Skeletal muscle satellite cell (primary cell): Measurements from ENCODE around the gene PNLDC1.

Experiments used
- H3K27me3 ChIP-seq: 2 replicates; pipeline ENCODE4 v1.7.0; 2013; ENCODE audit warnings: low read length; ENCODE audit not compliant: control insufficient read depth, insufficient read depth
- H3K36me3 ChIP-seq: 2 replicates; pipeline ENCODE4 v1.7.0; 2013; ENCODE audit warnings: mild to moderate bottlenecking, control low read depth, low read length; ENCODE audit not compliant: insufficient read depth
- H3K4me1 ChIP-seq: 2 replicates; pipeline ENCODE4 v1.7.0; 2013; ENCODE audit warnings: low read length; ENCODE audit not compliant: control insufficient read depth, insufficient read depth
- H3K4me2 ChIP-seq: 2 replicates; pipeline ENCODE4 v1.7.0; 2013; ENCODE audit warnings: mild to moderate bottlenecking, low read length
- H3K4me3 ChIP-seq: 2 replicates; pipeline ENCODE4 v1.7.0; 2013; ENCODE audit warnings: low read length
- H3K9ac ChIP-seq: 2 replicates; pipeline ENCODE4 v1.7.0; 2013; ENCODE audit warnings: mild to moderate bottlenecking, low read depth, low read length, moderate library complexity
- H3K9me3 ChIP-seq: replicated peaks from 2 replicates; pipeline ENCODE4 v1.7.0; 2013; ENCODE audit warnings: mild to moderate bottlenecking, control low read depth, low read length

PNLDC1 gene

DNA sequence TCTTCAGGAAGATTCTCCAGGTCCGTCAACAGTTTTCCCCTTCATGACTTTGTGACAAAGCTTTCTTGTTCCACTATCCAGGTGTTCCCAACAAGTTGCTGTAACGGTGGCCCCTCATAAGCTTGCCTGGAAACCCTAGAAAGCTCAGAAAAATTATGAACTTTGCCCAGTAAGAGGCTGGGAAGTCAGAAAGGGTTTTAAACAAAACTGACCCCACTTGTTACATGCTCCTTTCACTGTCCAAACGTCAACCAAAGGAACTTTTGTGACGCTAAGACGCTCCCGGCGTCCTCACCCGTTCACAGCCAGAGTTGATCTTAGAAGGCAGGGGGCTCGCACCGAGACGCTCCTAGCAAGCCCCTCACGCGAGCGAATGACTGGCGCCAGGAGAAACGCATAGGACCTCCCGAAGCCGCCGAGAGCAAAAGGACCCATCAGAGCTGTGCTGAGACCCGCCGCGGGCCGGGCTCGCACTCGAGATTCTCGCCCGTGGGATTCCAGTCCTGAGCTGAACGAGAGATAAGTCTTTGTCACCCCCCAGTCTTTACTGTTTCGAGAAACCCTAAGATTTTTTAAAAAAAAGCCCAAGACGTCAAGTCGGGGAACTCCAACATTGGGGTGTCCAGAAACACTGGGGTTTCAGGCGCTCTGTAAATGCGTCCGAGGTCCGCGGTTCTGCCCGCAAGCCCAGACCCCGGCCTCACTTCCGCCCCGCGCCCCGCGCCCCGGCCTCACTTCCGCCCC is 38.8 kb upstream of the PNLDC1 start:
- Histone ChIP-seq H3K4me2 (peak overlapping the region; percentile 99), H3K4me3 (peak overlapping the region; percentile 98), H3K27me3 (no peaks in the 10 kb centered on the region), H3K4me1 (peaks cover 36% of the 10 kb centered on the region), H3K9me3 (no peaks in the 10 kb centered on the region), H3K36me3 (peaks cover 40% of the 10 kb centered on the region), H3K9ac (peak overlapping the region; percentile 93)

DNA sequence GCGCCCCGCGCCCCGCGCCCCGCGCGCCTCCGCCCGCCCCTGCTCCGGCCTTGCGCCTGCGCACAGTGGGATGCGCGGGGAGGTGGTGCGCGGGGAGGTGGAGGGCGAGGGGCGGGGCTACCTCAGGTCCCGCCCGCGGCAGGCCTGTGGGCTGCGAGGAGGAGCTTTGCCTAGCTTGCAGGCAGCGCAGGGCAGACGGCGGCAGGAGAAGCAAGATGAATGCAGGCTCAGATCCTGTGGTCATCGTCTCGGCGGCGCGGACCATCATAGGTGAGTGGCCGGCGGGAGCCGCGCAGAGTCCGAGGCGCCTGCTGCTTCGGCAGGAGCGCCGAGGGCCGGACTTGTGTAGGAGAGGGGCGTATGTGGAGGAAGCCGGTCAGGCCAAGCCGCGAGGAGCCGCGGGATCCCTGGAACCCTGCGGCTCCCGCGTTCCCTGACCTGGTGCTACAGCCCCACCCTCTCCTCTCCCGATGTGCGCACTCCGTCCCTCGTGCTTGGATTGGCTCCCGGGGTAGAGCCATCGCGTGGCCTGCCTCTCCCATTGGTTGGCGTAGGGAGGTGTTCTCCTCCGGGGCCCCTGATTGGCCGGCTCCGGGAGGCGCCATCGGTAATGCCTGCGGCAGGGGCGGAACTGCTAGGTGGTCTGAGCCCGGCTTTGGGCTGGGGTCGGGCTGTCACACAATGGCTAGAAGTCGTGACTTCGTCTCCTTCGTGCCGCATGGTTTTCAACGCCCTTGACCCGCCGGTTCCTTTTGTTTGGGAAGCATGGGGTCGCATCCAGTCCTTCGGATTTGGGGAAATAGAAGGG is 38.0 kb upstream of the PNLDC1 start, which contains the start of gene ACAT2:
Gene ACAT2 (plus strand): TSS at position 173 of the 808 bp plus-strand sequence. CDS start 43 bp downstream, at position 216.
- Histone ChIP-seq H3K9ac (peak within 1 kb of the TSS; percentile 93), H3K36me3 (peaks cover 40% of the 10 kb centered on the region), H3K4me1 (peaks cover 36% of the 10 kb centered on the region)

GRCh38 chr6:159762681-159763293 is 37.3 kb upstream of the PNLDC1 start:
- H3K36me3 ChIP-seq: peaks cover 43% of the 10 kb centered on the region
- peaks cover 36% of the 10 kb centered on the region for H3K4me1 ChIP-seq
- H3K4me3 ChIP-seq: peak overlapping the region; percentile 98

More for the DNA sequence above, 38.0 kb upstream of the PNLDC1 start, which contains the start of gene ACAT2:
- Histone ChIP-seq H3K4me2 (peak within 1 kb of the TSS; percentile 99), H3K27me3 (no peaks in the 10 kb centered on the region), H3K4me3 (peak within 1 kb of the TSS; percentile 98), H3K9me3 (no peaks in the 10 kb centered on the region)

GRCh38 chr6:159766906-159767305 is 33.2 kb upstream of the PNLDC1 start:
- no peak overlapping the region for H3K9ac ChIP-seq
- no peaks in the 10 kb centered on the region for H3K9me3 ChIP-seq
- no peak overlapping the region for H3K4me3 ChIP-seq
- H3K4me2 ChIP-seq: no peak overlapping the region
- H3K36me3 ChIP-seq: peaks cover 60% of the 10 kb centered on the region
- peaks cover 10% of the 10 kb centered on the region for H3K4me1 ChIP-seq
- H3K27me3 ChIP-seq: no peaks in the 10 kb centered on the region

More at GRCh38 chr6:159762681-159763293, 37.3 kb upstream of the PNLDC1 start:
- Histone ChIP-seq H3K4me2 (peak overlapping the region; percentile 99), H3K9me3 (no peaks in the 10 kb centered on the region), H3K9ac (peak overlapping the region; percentile 93), H3K27me3 (no peaks in the 10 kb centered on the region)

DNA sequence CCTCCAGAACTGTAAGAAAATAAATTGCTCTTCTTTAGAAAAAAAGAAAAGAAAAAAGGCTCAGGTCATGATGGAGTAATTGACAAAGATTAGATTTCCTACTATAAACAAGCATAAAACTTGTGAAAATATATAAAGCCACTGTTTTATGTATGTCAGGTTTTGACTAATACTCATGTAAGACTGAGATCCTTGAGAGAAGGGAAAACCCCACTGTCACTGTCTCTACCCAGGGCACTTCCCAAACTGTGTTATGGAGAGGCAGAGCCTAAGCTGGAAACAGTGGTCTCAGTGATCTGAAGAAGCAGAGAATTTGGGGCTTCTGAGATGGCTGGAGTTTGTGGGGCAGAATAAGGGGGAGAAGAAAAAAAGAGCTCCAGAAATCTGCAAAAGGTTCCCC is 30.6 kb upstream of the PNLDC1 start:
- no peaks in the 10 kb centered on the region for H3K9me3 ChIP-seq
- H3K27me3 ChIP-seq: no peaks in the 10 kb centered on the region
- H3K9ac ChIP-seq: no peak overlapping the region
- no peak overlapping the region for H3K4me3 ChIP-seq
- no peaks in the 10 kb centered on the region for H3K4me1 ChIP-seq
- H3K4me2 ChIP-seq: no peak overlapping the region
- peaks cover 72% of the 10 kb centered on the region for H3K36me3 ChIP-seq

- no peaks in the 10 kb centered on the region for H3K4me1 ChIP-seq
- H3K4me2 ChIP-seq: no peak overlapping the region
- H3K9me3 ChIP-seq: no peaks in the 10 kb centered on the region
- H3K9ac ChIP-seq: no peak overlapping the region
- no peaks in the 10 kb centered on the region for H3K27me3 ChIP-seq
- H3K36me3 ChIP-seq: peaks cover 73% of the 10 kb centered on the region
- no peak overlapping the region for H3K4me3 ChIP-seq
These were observed 27.9 kb upstream of the PNLDC1 start for GRCh38 chr6:159772196-159772595.

- H3K4me3 ChIP-seq: no peak overlapping the region
- H3K36me3 ChIP-seq: peaks cover 79% of the 10 kb centered on the region
- no peaks in the 10 kb centered on the region for H3K9me3 ChIP-seq
- no peak overlapping the region for H3K9ac ChIP-seq
- no peaks in the 10 kb centered on the region for H3K27me3 ChIP-seq
- no peak overlapping the region for H3K4me2 ChIP-seq
- H3K4me1 ChIP-seq: no peaks in the 10 kb centered on the region
These were observed 22.7 kb upstream of the PNLDC1 start for GRCh38 chr6:159777240-159777904.

DNA sequence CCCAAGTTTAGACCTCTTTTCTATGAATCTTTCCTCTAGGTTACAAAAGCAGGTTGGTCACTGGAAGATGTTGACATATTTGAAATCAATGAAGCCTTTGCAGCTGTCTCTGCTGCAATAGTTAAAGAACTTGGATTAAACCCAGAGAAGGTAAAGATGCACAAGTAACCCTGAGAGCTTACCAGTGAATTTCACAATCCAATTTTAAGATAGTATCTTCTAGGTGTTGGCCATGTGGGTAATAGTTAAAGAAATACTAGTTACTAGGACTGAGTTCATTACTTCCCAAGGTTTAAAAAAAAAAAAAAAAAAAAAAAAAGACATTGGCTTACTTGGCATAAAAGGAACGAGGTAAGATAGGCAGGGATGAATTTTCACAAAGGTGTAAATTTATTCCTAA is 21.9 kb upstream of the PNLDC1 start:
- Histone ChIP-seq H3K9ac (no peak overlapping the region), H3K9me3 (no peaks in the 10 kb centered on the region), H3K4me1 (no peaks in the 10 kb centered on the region), H3K36me3 (peaks cover 83% of the 10 kb centered on the region), H3K4me2 (no peak overlapping the region), H3K27me3 (no peaks in the 10 kb centered on the region), H3K4me3 (no peak overlapping the region)

- peaks cover 85% of the 10 kb centered on the region for H3K36me3 ChIP-seq
- no peaks in the 10 kb centered on the region for H3K4me1 ChIP-seq
- H3K4me3 ChIP-seq: no peak overlapping the region
- H3K9me3 ChIP-seq: no peaks in the 10 kb centered on the region
- no peak overlapping the region for H3K9ac ChIP-seq
- H3K4me2 ChIP-seq: no peak overlapping the region
- H3K27me3 ChIP-seq: no peaks in the 10 kb centered on the region
These were observed 21.5 kb upstream of the PNLDC1 start for GRCh38 chr6:159778542-159779103.

DNA sequence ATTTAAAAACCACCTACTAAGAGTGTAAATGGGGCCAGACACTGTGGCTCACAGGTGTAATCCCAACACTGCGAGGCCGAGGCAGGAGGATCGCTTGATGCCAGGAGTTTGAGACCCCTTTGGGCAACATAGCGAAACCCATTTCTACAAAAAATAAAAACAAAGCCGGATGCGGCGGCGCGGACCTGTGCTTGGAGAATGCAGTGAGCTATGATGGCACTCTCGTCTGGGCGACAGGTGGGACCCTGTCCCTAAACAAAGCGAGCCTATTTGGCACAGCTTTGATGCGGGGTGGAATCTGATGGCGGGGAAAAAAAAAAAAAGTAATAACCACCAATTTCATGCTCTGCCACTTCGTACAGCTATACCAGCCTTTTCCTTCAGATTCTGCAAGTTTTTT is 11.8 kb upstream of the PNLDC1 start:
- Histone ChIP-seq H3K9me3 (no peaks in the 10 kb centered on the region), H3K4me1 (peaks cover 34% of the 10 kb centered on the region), H3K36me3 (peaks cover 39% of the 10 kb centered on the region), H3K4me2 (peak overlapping the region; percentile 92), H3K27me3 (no peaks in the 10 kb centered on the region), H3K9ac (peak overlapping the region; percentile 96), H3K4me3 (peak overlapping the region; percentile 93)
